GM12878 (cell line): ENCODE data around the gene ABCC1. TPM values are rescaled to one million over a fixed set of nuclear protein-coding genes. Genes with fewer than 3 reads are reported as not detected.

ENCODE experiments used
- ATAC-seq: fragments of 200-7000 bp; cut with Tn5 transposase; 3 replicates; pipeline ENCODE4 v1.9.1; 2020; ENCODE audit warnings: mild to moderate bottlenecking, moderate library complexity
- BruUV-seq: library from RNA; stranded (reverse); fragments of 400-500 nt; replicated peaks from 2 replicates; lab custom pipeline; 2021; lab: Mats Ljungman, UMichigan
- CTCF ChIA-PET: fragments of 300-600 bp; sonication (Branson Sonifier 250); formaldehyde crosslinking; extraction: SDS; loops from one replicate; lab custom pipeline; 2021; ENCODE audit warnings: inconsistent platforms; lab: Yijun Ruan, JAX
- POLR2A ChIA-PET: fragments of 350-600 bp; formaldehyde crosslinking; extraction: SDS; loops from one replicate; lab custom pipeline; 2021; ENCODE audit warnings: inconsistent platforms; lab: Charles Lee
- RAD21 ChIA-PET: fragments of 300-600 bp; sonication (Branson Sonifier 250); formaldehyde crosslinking; loops from one replicate; lab custom pipeline; 2023; ENCODE audit warnings: antibody characterized with exemption; ENCODE audit not compliant: unreplicated experiment; lab: Charles Lee
- SMC1A ChIA-PET: fragments of 300-600 bp; sonication (Branson Sonifier 250); formaldehyde crosslinking; loops from one replicate; lab custom pipeline; 2023; ENCODE audit not compliant: unreplicated experiment, uncharacterized antibody; lab: Charles Lee
- DNase-seq: peaks from one replicate; pipeline ENCODE4 v3.0.0-alpha.2; 2011; ENCODE audit warnings: low read depth, low spot score
- FAIRE-seq: peaks from 3 replicates; lab custom pipeline; 2011; peaks lifted over from hg19 to GRCh38; lab: Jason Lieb, UNC
- H2AFZ ChIP-seq: 2 replicates; pipeline ENCODE4 v1.6.0; 2011; ENCODE audit warnings: low read depth, low read length, control low read depth; ENCODE audit not compliant: control insufficient read depth
- H3K27ac ChIP-seq: 2 replicates; pipeline ENCODE4 v1.5.1; 2011; ENCODE audit warnings: control low read depth; ENCODE audit not compliant: control insufficient read depth, insufficient read depth
- H3K27me3 ChIP-seq, 2 experiments: replicated peaks in 1 of 2; 2 replicates each; pipeline versions ENCODE4 v1.6.0 to v1.6.1; 2011; ENCODE audit warnings: low read length in 1 of 2; ENCODE audit not compliant: control insufficient read depth in 2 of 2, insufficient read depth in 2 of 2
- H3K36me3 ChIP-seq, 2 experiments: 2 replicates each; pipeline ENCODE4 v1.5.1; 2011; ENCODE audit warnings: low read length in 1 of 2; ENCODE audit not compliant: control insufficient read depth in 2 of 2, insufficient read depth in 2 of 2
- H3K4me1 ChIP-seq: 2 replicates; pipeline ENCODE4 v1.6.1; 2011; ENCODE audit warnings: mild to moderate bottlenecking, low read length, moderate library complexity, mixed read lengths; ENCODE audit not compliant: control insufficient read depth, insufficient read depth
- H3K4me2 ChIP-seq: 2 replicates; pipeline ENCODE4 v1.6.0; 2011; ENCODE audit warnings: control low read depth; ENCODE audit not compliant: control insufficient read depth, insufficient read depth
- H3K4me3 ChIP-seq: fragments of 200-600 bp; sonication (generic); 2 replicates; pipeline ENCODE4 v1.5.1; 2016
- H3K79me2 ChIP-seq: 2 replicates; pipeline ENCODE4 v1.6.0; 2011; ENCODE audit warnings: low read length; ENCODE audit not compliant: control insufficient read depth, insufficient read depth
- H3K9ac ChIP-seq: 2 replicates; pipeline ENCODE4 v1.8.0; 2011; ENCODE audit warnings: low read length, control low read depth, mixed read lengths; ENCODE audit not compliant: control insufficient read depth, insufficient read depth
- H3K9me3 ChIP-seq: replicated peaks from 3 replicates; pipeline ENCODE4 v1.5.1; 2011; ENCODE audit warnings: mild to moderate bottlenecking, low read length; ENCODE audit not compliant: control insufficient read depth, insufficient read depth
- H4K20me1 ChIP-seq: 2 replicates; pipeline ENCODE4 v1.6.0; 2011; ENCODE audit not compliant: control insufficient read depth, insufficient read depth
- ASH2L ChIP-seq: fragments of 300-600, 200-600 bp; sonication (generic); IDR thresholded peaks from 2 replicates; pipeline ENCODE4 v1.6.1; 2017; ENCODE audit warnings: low read depth, mild to moderate bottlenecking, borderline replicate concordance
- FOXK2 ChIP-seq: fragments of 450-650 bp; IDR thresholded peaks from 2 replicates; pipeline ENCODE4 v1.6.1; 2017; ENCODE audit warnings: mild to moderate bottlenecking, moderate library complexity
- NBN ChIP-seq: fragments of 450-650 bp; IDR thresholded peaks from 2 replicates; pipeline ENCODE4 v1.6.1; 2016
- RAD51 ChIP-seq: fragments of 450-650 bp; IDR thresholded peaks from 2 replicates; pipeline ENCODE4 v1.6.1; 2016; ENCODE audit warnings: moderate library complexity, mild to moderate bottlenecking, inconsistent platforms
- SMAD5 ChIP-seq: IDR thresholded peaks from 2 replicates; pipeline ENCODE4 v1.6.1; 2016; ENCODE audit warnings: antibody characterized with exemption, low read depth
- SREBF2 ChIP-seq: IDR thresholded peaks from 2 replicates; pipeline ENCODE4 v1.6.1; 2012; ENCODE audit warnings: mild to moderate bottlenecking, low read length
- STAT3 ChIP-seq: IDR thresholded peaks from 2 replicates; pipeline ENCODE4 v1.6.1; 2011; ENCODE audit warnings: low read depth, low read length, improper control_type of control experiment
- TARDBP ChIP-seq: IDR thresholded peaks from 2 replicates; pipeline ENCODE4 v1.6.1; 2016; ENCODE audit warnings: borderline replicate concordance
- WGBS: methylation state at CpG from one replicate; pipeline ENCODE4 v1.1.6; 2016; ENCODE audit warnings: low lambda C conversion rate; ENCODE audit not compliant: insufficient replicate concordance, insufficient coverage; ENCODE audit errors: missing lambda C conversion rate; 5-methylcytosine and 5-hydroxymethylcytosine counted together
- in situ Hi-C: fragments of 300-500 bp; cut with MboI; formaldehyde crosslinking; loops from 9 replicates; pipeline ENCODE4 v1.14.3; 2018; ENCODE audit warnings: mixed read lengths
- intact Hi-C: fragments of 100-400 bp; cut with micrococcal nuclease; formaldehyde crosslinking; loops from one replicate; pipeline ENCODE4 v1.14.2; 2022; ENCODE audit not compliant: unreplicated experiment
- polyA plus RNA-seq, 11 experiments: library from polyadenylated mRNA; depleted of rRNA in 4 of 11; unstranded in 6 of 11; stranded (reverse) in 5 of 11; fragments of >200 nt; fragmentation: Nextera tagmentation in 4 of 11; fragmentation: Illumina TruSeq in 1 of 11; extraction: Ambion mirVana in 4 of 11; extraction: Trizol in 1 of 11; gene quantifications; 1 replicate in 1 of 11; 2 replicates in 10 of 11; pipeline versions ENCODE4 v1.2.1 to v1.2.3, GENCODE V29; 2011 to 2016; ENCODE audit warnings: inconsistent platforms in 2 of 11, missing spikeins in 2 of 11, low read depth in 1 of 11
- total RNA-seq, 4 experiments: library from RNA; depleted of rRNA in 3 of 4; stranded (reverse); fragments of >200 nt in 3 of 4; fragmentation: Illumina TruSeq in 1 of 4; extraction: Trizol in 1 of 4; gene quantifications; 2 replicates each; pipeline versions ENCODE4 v1.2.1 to v1.2.3, GENCODE V29; 2013 to 2021
- TF ChIP-seq, protein P1 (sequence below): IDR thresholded peaks from 2 replicates; pipeline ENCODE4 v1.6.1; 2012; ENCODE audit warnings: low read depth, low read length, improper control_type of control experiment
- TF ChIP-seq, protein P2 (sequence below): fragments of 450-650 bp; conservative IDR thresholded peaks from 2 replicates; pipeline ENCODE4 v1.6.1; 2017; ENCODE audit warnings: mild to moderate bottlenecking, moderate library complexity
- TF ChIP-seq, protein P3 (sequence below): fragments of 450-650 bp; IDR thresholded peaks from 2 replicates; pipeline ENCODE4 v1.6.1; 2017; ENCODE audit warnings: borderline replicate concordance

Gene ABCC1
- total and polyA plus RNA-seq, 10 of the 15 experiments (the other 5 are each of a cell fraction or from before 2014, with no cell fraction given) = 3.2 to 44.6 (median 14.5) TPM

DNA sequence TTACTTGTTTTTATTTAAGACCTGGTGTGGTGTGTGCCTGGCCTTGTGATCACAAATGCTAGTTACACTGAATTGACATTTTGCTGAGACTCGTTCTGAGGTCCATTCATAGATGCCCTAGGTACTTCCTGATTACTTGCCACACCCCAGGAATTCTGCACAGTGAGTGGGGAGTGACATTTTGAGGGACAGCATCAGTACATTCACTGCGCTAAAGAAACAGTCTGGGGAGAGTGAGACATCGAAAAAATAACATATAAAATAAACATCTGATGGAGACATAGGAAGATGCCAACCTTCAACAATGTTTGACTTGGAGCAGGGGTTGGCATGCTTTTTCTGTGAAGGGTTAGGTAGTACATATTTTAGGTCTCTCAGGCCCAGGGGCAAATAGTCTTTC is 30.4 kb downstream of the ABCC1 start (continued):
- TF ChIP-seq, protein P1, sequence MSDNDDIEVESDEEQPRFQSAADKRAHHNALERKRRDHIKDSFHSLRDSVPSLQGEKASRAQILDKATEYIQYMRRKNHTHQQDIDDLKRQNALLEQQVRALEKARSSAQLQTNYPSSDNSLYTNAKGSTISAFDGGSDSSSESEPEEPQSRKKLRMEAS = no peak
- no peak for TF ChIP-seq FOXK2
- TF ChIP-seq SMAD5 = no peak
- no peak for TF ChIP-seq STAT3
- TF ChIP-seq, protein P2, sequence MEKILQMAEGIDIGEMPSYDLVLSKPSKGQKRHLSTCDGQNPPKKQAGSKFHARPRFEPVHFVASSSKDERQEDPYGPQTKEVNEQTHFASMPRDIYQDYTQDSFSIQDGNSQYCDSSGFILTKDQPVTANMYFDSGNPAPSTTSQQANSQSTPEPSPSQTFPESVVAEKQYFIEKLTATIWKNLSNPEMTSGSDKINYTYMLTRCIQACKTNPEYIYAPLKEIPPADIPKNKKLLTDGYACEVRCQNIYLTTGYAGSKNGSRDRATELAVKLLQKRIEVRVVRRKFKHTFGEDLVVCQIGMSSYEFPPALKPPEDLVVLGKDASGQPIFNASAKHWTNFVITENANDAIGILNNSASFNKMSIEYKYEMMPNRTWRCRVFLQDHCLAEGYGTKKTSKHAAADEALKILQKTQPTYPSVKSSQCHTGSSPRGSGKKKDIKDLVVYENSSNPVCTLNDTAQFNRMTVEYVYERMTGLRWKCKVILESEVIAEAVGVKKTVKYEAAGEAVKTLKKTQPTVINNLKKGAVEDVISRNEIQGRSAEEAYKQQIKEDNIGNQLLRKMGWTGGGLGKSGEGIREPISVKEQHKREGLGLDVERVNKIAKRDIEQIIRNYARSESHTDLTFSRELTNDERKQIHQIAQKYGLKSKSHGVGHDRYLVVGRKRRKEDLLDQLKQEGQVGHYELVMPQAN = no peak
- TF ChIP-seq, protein P3, sequence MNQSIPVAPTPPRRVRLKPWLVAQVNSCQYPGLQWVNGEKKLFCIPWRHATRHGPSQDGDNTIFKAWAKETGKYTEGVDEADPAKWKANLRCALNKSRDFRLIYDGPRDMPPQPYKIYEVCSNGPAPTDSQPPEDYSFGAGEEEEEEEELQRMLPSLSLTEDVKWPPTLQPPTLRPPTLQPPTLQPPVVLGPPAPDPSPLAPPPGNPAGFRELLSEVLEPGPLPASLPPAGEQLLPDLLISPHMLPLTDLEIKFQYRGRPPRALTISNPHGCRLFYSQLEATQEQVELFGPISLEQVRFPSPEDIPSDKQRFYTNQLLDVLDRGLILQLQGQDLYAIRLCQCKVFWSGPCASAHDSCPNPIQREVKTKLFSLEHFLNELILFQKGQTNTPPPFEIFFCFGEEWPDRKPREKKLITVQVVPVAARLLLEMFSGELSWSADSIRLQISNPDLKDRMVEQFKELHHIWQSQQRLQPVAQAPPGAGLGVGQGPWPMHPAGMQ = no peak
- no peak for TF ChIP-seq RAD51
- TF ChIP-seq SREBF2 = no peak

DNA sequence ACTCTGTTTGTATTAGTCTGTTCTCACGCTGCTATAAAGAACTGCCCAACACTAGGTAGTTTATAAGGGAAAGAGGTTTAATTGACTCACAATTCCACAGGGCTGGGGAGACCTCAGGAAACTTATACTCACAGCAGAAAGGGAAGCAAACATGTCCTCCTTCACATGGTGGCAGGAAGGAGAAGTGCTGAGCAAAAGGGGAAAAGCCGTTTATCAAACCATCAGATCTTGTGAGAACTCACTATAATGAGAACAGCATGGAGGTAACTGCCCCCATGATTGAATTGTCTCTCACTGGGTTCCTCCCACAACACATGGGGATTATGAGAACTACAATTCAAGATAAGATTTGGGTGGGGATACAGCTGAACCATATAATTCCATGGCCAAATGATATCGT is 30.9 kb downstream of the ABCC1 start:
- no peak overlapping the region for H3K4me3 ChIP-seq
- H3K4me2 ChIP-seq = no peak overlapping the region
- CTCF ChIA-PET = no interaction called here
- no peak overlapping the region for H2AFZ ChIP-seq
- POLR2A ChIA-PET = no interaction called here
- FAIRE-seq (no peak), DNase-seq (no peak), ATAC-seq (no peak)
- H3K9me3 ChIP-seq = peaks cover 51% of the 10 kb centered on the region
- peaks cover 16 to 22% of the 10 kb centered on the region in 2 experiments for H3K36me3 ChIP-seq
- intact Hi-C loops = no loop called here
- H3K27me3 ChIP-seq = no peaks in the 10 kb centered on the region
- in situ Hi-C loops = no loop called here
- H4K20me1 ChIP-seq = no peaks in the 10 kb centered on the region
- H3K27ac ChIP-seq = no peak overlapping the region
- H3K9ac ChIP-seq = no peak overlapping the region
- peaks cover 42% of the 10 kb centered on the region for H3K79me2 ChIP-seq
- SMC1A ChIA-PET = no interaction called here
- no TSS peak for BruUV-seq
- RAD21 ChIA-PET = no interaction called here
- WGBS = 92% methylated on average over 3 of the region's 3 CpGs
- no peaks in the 10 kb centered on the region for H3K4me1 ChIP-seq
- no peak for TF ChIP-seq ASH2L
- no peak for TF ChIP-seq NBN
- no peak for TF ChIP-seq TARDBP
